CD4-positive, alpha-beta T cell (primary cell): ENCODE data around the gene PDE7B. TPM values are rescaled to one million over a fixed set of nuclear protein-coding genes. Genes with fewer than 3 reads are reported as not detected.

Source experiments
- ATAC-seq: fragments of 200-7000 bp; cut with Tn5 transposase; one replicate; pipeline ENCODE4 v1.10.0; 2022; ENCODE audit warnings: mild to moderate bottlenecking; ENCODE audit not compliant: poor library complexity
- CTCF ChIA-PET: fragments of 350-600 bp; sonication (Branson Sonifier 250); formaldehyde crosslinking; loops from one replicate; lab custom pipeline; 2021; ENCODE audit warnings: antibody characterized with exemption, inconsistent platforms; lab: Charles Lee
- POLR2A ChIA-PET: fragments of 350-600 bp; sonication (Branson Sonifier 250); formaldehyde crosslinking; loops from one replicate; lab custom pipeline; 2021; ENCODE audit warnings: antibody characterized with exemption, inconsistent platforms; lab: Charles Lee
- DNase-seq, 14 experiments: peaks; one replicate each; pipeline ENCODE4 v3.0.0-alpha.2; 2013 to 2020; ENCODE audit warnings: mixed read lengths in 2 of 14
- H3K27ac ChIP-seq, 2 donors: one replicate each; pipeline versions ENCODE4 v1.5.1 to v1.7.0; 2013; ENCODE audit warnings: low read length in 2 of 2, low read depth in 1 of 2, mild to moderate bottlenecking in 1 of 2
- H3K27me3 ChIP-seq, 2 experiments: 1 replicate in 1 of 2; 2 replicates in 1 of 2; pipeline versions ENCODE4 v1.6.1 to v1.7.0; 2013; ENCODE audit warnings: low read length in 2 of 2, control low read depth in 1 of 2, mild to moderate bottlenecking in 1 of 2, moderate library complexity in 1 of 2; ENCODE audit not compliant: insufficient read depth in 2 of 2, control insufficient read depth in 1 of 2
- H3K36me3 ChIP-seq: one replicate; pipeline ENCODE4 v1.6.1; 2013; ENCODE audit warnings: low read length, control low read depth; ENCODE audit not compliant: insufficient read depth
- H3K4me1 ChIP-seq: one replicate; pipeline ENCODE4 v1.6.1; 2013; ENCODE audit warnings: low read length, control low read depth; ENCODE audit not compliant: insufficient read depth
- H3K4me3 ChIP-seq: one replicate; pipeline ENCODE4 v1.5.1; 2013; ENCODE audit warnings: mild to moderate bottlenecking, low read length, moderate library complexity
- H3K9me3 ChIP-seq, 2 experiments: 1 replicate in 1 of 2; 2 replicates in 1 of 2; pipeline versions ENCODE4 v1.6.1 to v1.7.0; 2013; ENCODE audit warnings: low read length in 2 of 2, mild to moderate bottlenecking in 2 of 2, control low read depth in 1 of 2, moderate library complexity in 1 of 2; ENCODE audit not compliant: control insufficient read depth in 1 of 2, insufficient read depth in 1 of 2
- H3K27ac Mint-ChIP-seq: one replicate; pipeline ENCODE4 v1.8.0; 2020; ENCODE audit warnings: mixed read lengths
- H3K27me3 Mint-ChIP-seq: one replicate; pipeline ENCODE4 v1.8.0; 2021; ENCODE audit warnings: mixed read lengths
- H3K36me3 Mint-ChIP-seq: one replicate; pipeline ENCODE4 v1.8.0; 2021; ENCODE audit warnings: low read depth, mixed read lengths
- H3K4me1 Mint-ChIP-seq: one replicate; pipeline ENCODE4 v1.8.0; 2021; ENCODE audit warnings: low read depth, mixed read lengths
- H3K4me3 Mint-ChIP-seq: one replicate; pipeline ENCODE4 v1.8.0; 2020; ENCODE audit warnings: mild to moderate bottlenecking, mixed read lengths
- H3K9me3 Mint-ChIP-seq: one replicate; pipeline ENCODE4 v1.8.0; 2020; ENCODE audit warnings: mixed read lengths
- CTCF ChIP-seq: fragments of 200-600 bp; IDR thresholded peaks from one replicate; pipeline ENCODE4 v1.8.0; 2022; ENCODE audit warnings: antibody characterized with exemption, mild to moderate bottlenecking
- intact Hi-C, 2 experiments: fragments of 100-400 bp; cut with DNase I in 1 of 2; cut with micrococcal nuclease in 1 of 2; formaldehyde crosslinking; loops; one replicate each; pipeline versions ENCODE4 v1.15.1 to v1.9.0; 2023 to 2025; cut with DNase I, micrococcal nuclease
- total RNA-seq, 174 experiments: library from RNA in 2 of 174; stranded (reverse) in 2 of 174; gene quantifications; one replicate each; pipeline ENCODE4 v1.2.3 and lab custom pipeline; 2021 to 2026

Gene PDE7B
- total RNA-seq, 2 experiments from 2014 or later: 0.25 to 0.34 TPM

GRCh38 chr6:136070815-136071214 lies 219.3 kb downstream of the PDE7B start:
- Mint-ChIP-seq H3K9me3 (no peaks in the 10 kb centered on the region), H3K27me3 (no peaks in the 10 kb centered on the region), H3K4me3 (no peak overlapping the region), H3K4me1 (no peaks in the 10 kb centered on the region), H3K27ac (no peak overlapping the region), H3K36me3 (no peaks in the 10 kb centered on the region)
- POLR2A ChIA-PET: no interaction called here
- Histone ChIP-seq H3K36me3 (no peaks in the 10 kb centered on the region), H3K27me3 (no peaks in the 10 kb centered on the region), H3K9me3 (no peaks in the 10 kb centered on the region), H3K4me1 (no peaks in the 10 kb centered on the region), H3K4me3 (no peak overlapping the region), H3K27ac (no peak overlapping the region)
- no peak for DNase-seq
- TF ChIP-seq CTCF: no peak
- ATAC-seq: no peak
- intact Hi-C loops: no loop called here
- CTCF ChIA-PET: no interaction called here

- H3K36me3 Mint-ChIP-seq: no peaks in the 10 kb centered on the region
- Histone ChIP-seq H3K36me3 (no peaks in the 10 kb centered on the region), H3K4me3 (no peak overlapping the region), H3K9me3 (no peaks in the 10 kb centered on the region), H3K27ac (no peak overlapping the region), H3K27me3 (no peaks in the 10 kb centered on the region), H3K4me1 (no peaks in the 10 kb centered on the region)
- DNase-seq (no peak), ATAC-seq (no peak)
- H3K27me3 Mint-ChIP-seq: no peaks in the 10 kb centered on the region
- no peaks in the 10 kb centered on the region for H3K9me3 Mint-ChIP-seq
- POLR2A ChIA-PET: no interaction called here
- no peak for TF ChIP-seq CTCF
- H3K4me3 Mint-ChIP-seq: no peak overlapping the region
- no peak overlapping the region for H3K27ac Mint-ChIP-seq
- CTCF ChIA-PET: no interaction called here
- H3K4me1 Mint-ChIP-seq: no peaks in the 10 kb centered on the region
- intact Hi-C loops: no loop called here
Measured at GRCh38 chr6:136072691-136073090, 221.2 kb downstream of the PDE7B start.

- no peaks in the 10 kb centered on the region for H3K36me3 ChIP-seq
- H3K27ac ChIP-seq: no peak overlapping the region
- no peak for TF ChIP-seq CTCF
- no peaks in the 10 kb centered on the region for H3K27me3 ChIP-seq
- ChIA-PET CTCF (no interaction called here), POLR2A (no interaction called here)
- H3K9me3 ChIP-seq: no peaks in the 10 kb centered on the region
- Mint-ChIP-seq H3K27me3 (no peaks in the 10 kb centered on the region), H3K27ac (no peak overlapping the region), H3K4me3 (no peak overlapping the region), H3K9me3 (no peaks in the 10 kb centered on the region), H3K36me3 (no peaks in the 10 kb centered on the region), H3K4me1 (no peaks in the 10 kb centered on the region)
- no peak overlapping the region for H3K4me3 ChIP-seq
- ATAC-seq: no peak
- no peak for DNase-seq
- intact Hi-C loops: no loop called here
- no peaks in the 10 kb centered on the region for H3K4me1 ChIP-seq
Measured at GRCh38 chr6:136073216-136073615, 221.7 kb downstream of the PDE7B start.
